Transverse colon (tissue), 4 donors: ENCODE measurements around the gene SMAD2.

Experiments used
- EP300 ChIP-seq: sonication (generic); formaldehyde crosslinking; IDR thresholded peaks from one replicate; pipeline ENCODE4 v1.6.1; 2017; ENCODE audit warnings: antibody characterized with exemption, low read depth
- POLR2A ChIP-seq: fragments of 450-650 bp; IDR thresholded peaks from one replicate; pipeline ENCODE4 v1.6.1; 2016; ENCODE audit warnings: antibody characterized with exemption, mild to moderate bottlenecking, moderate library complexity
- POLR2AphosphoS5 ChIP-seq, 3 donors: sonication (generic); formaldehyde crosslinking; IDR thresholded peaks; one replicate each; pipeline ENCODE4 v1.6.1; 2016; ENCODE audit warnings: antibody characterized with exemption in 3 of 3
- TF ChIP-seq, protein P1 (sequence below), 5 experiments: fragments of 200-600 bp in 3 of 5; fragments of 450-650 bp in 2 of 5; sonication (generic) in 3 of 5; IDR thresholded peaks; 1 replicate in 2 of 5; 2 replicates in 3 of 5; pipeline ENCODE4 v1.5.1; 2016 to 2017; ENCODE audit warnings: antibody characterized with exemption in 5 of 5, inconsistent platforms in 3 of 5, mild to moderate bottlenecking in 2 of 5, moderate library complexity in 1 of 5

DNA sequence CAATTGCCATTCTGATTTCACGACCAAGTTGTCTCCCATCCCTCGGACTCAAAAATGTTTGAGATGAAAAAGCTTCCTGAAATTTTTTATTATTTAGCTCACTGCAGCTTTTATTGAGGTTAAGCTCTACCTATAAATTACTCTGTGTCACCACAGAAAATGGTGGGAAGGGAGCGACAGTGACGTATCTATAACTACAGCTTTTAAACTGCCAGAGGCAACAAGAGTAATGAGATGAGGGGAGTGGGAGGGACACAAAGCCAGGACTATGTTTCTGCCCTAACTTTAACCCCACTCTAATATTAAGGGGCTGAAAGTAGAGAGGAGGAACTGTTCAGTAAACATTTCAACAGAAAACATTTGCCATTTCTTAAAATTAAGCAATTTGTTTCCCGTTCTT is 37.4 kb downstream of the SMAD2 start:
- TF ChIP-seq, protein P1, sequence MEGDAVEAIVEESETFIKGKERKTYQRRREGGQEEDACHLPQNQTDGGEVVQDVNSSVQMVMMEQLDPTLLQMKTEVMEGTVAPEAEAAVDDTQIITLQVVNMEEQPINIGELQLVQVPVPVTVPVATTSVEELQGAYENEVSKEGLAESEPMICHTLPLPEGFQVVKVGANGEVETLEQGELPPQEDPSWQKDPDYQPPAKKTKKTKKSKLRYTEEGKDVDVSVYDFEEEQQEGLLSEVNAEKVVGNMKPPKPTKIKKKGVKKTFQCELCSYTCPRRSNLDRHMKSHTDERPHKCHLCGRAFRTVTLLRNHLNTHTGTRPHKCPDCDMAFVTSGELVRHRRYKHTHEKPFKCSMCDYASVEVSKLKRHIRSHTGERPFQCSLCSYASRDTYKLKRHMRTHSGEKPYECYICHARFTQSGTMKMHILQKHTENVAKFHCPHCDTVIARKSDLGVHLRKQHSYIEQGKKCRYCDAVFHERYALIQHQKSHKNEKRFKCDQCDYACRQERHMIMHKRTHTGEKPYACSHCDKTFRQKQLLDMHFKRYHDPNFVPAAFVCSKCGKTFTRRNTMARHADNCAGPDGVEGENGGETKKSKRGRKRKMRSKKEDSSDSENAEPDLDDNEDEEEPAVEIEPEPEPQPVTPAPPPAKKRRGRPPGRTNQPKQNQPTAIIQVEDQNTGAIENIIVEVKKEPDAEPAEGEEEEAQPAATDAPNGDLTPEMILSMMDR (IDR thresholded peaks at IDR 0.05), result no peak
- TF ChIP-seq EP300 (no peak), POLR2A (no peak), POLR2AphosphoS5 (IDR thresholded peaks at IDR 0.05) (no peak)
